Type B pancreatic cell (in vitro differentiated cells): Measurements from ENCODE around the gene FRA10AC1. TPM values are rescaled to one million over a fixed set of nuclear protein-coding genes. Genes with fewer than 3 reads are reported as not detected.

Experiments used
- DNase-seq: peaks from one replicate; pipeline ENCODE4 v3.0.0; 2021; ENCODE audit warnings: mixed read lengths; ENCODE audit not compliant: unreplicated experiment; ENCODE audit errors: extremely low spot score
- H3K27ac Mint-ChIP-seq: 2 replicates; pipeline ENCODE4 v1.8.0; 2021; ENCODE audit warnings: mild to moderate bottlenecking, mixed read lengths
- H3K27me3 Mint-ChIP-seq: 2 replicates; pipeline ENCODE4 v1.8.0; 2021; ENCODE audit warnings: mixed read lengths
- H3K36me3 Mint-ChIP-seq: 2 replicates; pipeline ENCODE4 v1.8.0; 2021; ENCODE audit warnings: mixed read lengths
- H3K4me1 Mint-ChIP-seq: one replicate; pipeline ENCODE4 v1.8.0; 2021; ENCODE audit warnings: mixed read lengths; ENCODE audit not compliant: unreplicated experiment
- H3K4me3 Mint-ChIP-seq: 2 replicates; pipeline ENCODE4 v1.8.0; 2021; ENCODE audit warnings: mild to moderate bottlenecking, mixed read lengths
- H3K9me3 Mint-ChIP-seq: 2 replicates; pipeline ENCODE4 v1.8.0; 2021; ENCODE audit warnings: mixed read lengths
- total RNA-seq: library from RNA; stranded (reverse); gene quantifications from 2 replicates; pipeline ENCODE4 v1.2.1, GENCODE V29; 2021; ENCODE audit warnings: low replicate concordance
- TF ChIP-seq, protein P1 (sequence below): fragments of 200-600 bp; sonication (generic); conservative IDR thresholded peaks from 2 replicates; pipeline ENCODE4 v1.5.0; 2021; ENCODE audit warnings: antibody characterized with exemption, mild to moderate bottlenecking

Gene FRA10AC1
- total RNA-seq, 1 donor from 2014 or later, result 15.1 TPM

DNA sequence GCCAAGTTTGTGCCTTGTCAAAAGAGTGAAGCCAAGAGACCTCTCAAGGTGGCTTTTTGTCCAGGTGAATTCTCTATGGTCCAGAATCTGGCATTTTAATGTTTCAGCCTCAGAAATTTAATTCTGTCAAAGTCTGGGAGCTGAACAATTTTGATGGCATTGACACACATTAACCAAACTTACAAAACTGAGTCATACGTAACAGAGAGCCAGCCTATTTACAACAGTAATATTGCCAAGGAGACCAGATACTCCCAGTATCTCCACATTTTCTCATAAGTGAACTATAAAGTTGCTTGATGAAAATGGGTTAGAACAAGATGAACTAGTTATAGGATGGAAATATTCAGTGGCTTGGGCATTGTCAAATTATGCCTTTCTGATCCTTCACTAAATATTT is 46.2 kb downstream of the FRA10AC1 start:
- no peaks in the 10 kb centered on the region for H3K9me3 Mint-ChIP-seq
- peaks cover 5% of the 10 kb centered on the region for H3K36me3 Mint-ChIP-seq
- H3K4me1 Mint-ChIP-seq, result no peaks in the 10 kb centered on the region
- no peak overlapping the region for H3K4me3 Mint-ChIP-seq
- no peak for DNase-seq
- H3K27ac Mint-ChIP-seq, result no peak overlapping the region
- TF ChIP-seq, protein P1, sequence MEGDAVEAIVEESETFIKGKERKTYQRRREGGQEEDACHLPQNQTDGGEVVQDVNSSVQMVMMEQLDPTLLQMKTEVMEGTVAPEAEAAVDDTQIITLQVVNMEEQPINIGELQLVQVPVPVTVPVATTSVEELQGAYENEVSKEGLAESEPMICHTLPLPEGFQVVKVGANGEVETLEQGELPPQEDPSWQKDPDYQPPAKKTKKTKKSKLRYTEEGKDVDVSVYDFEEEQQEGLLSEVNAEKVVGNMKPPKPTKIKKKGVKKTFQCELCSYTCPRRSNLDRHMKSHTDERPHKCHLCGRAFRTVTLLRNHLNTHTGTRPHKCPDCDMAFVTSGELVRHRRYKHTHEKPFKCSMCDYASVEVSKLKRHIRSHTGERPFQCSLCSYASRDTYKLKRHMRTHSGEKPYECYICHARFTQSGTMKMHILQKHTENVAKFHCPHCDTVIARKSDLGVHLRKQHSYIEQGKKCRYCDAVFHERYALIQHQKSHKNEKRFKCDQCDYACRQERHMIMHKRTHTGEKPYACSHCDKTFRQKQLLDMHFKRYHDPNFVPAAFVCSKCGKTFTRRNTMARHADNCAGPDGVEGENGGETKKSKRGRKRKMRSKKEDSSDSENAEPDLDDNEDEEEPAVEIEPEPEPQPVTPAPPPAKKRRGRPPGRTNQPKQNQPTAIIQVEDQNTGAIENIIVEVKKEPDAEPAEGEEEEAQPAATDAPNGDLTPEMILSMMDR, result no peak
- peaks cover 2% of the 10 kb centered on the region for H3K27me3 Mint-ChIP-seq

- TF ChIP-seq, protein P1, result no peak
- H3K36me3 Mint-ChIP-seq, result no peaks in the 10 kb centered on the region
- no peak for DNase-seq
- no peaks in the 10 kb centered on the region for H3K4me1 Mint-ChIP-seq
- no peak overlapping the region for H3K27ac Mint-ChIP-seq
- H3K9me3 Mint-ChIP-seq, result no peaks in the 10 kb centered on the region
- no peak overlapping the region for H3K4me3 Mint-ChIP-seq
- H3K27me3 Mint-ChIP-seq, result peaks cover 3% of the 10 kb centered on the region
These were observed 48.2 kb downstream of the FRA10AC1 start for GRCh38 chr10:93654201-93654600.

GRCh38 chr10:93652857-93653256 is 49.5 kb downstream of the FRA10AC1 start:
- no peaks in the 10 kb centered on the region for H3K4me1 Mint-ChIP-seq
- no peak for DNase-seq
- H3K36me3 Mint-ChIP-seq, result no peaks in the 10 kb centered on the region
- no peak overlapping the region for H3K4me3 Mint-ChIP-seq
- H3K27ac Mint-ChIP-seq, result no peak overlapping the region
- no peaks in the 10 kb centered on the region for H3K9me3 Mint-ChIP-seq
- TF ChIP-seq, protein P1, result no peak
- H3K27me3 Mint-ChIP-seq, result peaks cover 3% of the 10 kb centered on the region

DNA sequence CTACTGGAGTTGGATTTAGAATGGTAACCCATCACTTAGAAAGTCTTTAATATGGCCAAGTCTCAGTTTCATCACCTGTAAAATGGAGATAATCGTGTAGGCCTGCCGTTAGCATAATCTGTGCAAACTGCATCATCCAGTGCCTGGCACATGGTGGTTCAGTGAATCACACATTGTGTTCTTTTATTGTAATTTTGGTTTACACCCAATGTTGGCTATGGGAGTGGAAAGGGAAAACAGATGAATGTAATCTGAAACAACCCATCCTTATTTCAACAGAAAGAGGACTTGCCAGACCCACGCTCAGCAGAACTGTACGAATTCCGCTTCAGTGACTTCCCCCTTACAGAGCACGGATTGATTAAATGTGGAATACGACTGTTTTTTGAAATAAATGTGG is 62.6 kb downstream of the FRA10AC1 start:
- Mint-ChIP-seq H3K4me3 (no peak overlapping the region), H3K4me1 (no peaks in the 10 kb centered on the region), H3K27me3 (peaks cover 8% of the 10 kb centered on the region), H3K36me3 (no peaks in the 10 kb centered on the region), H3K27ac (no peak overlapping the region), H3K9me3 (no peaks in the 10 kb centered on the region)
- no peak for DNase-seq
- TF ChIP-seq, protein P1, result no peak

GRCh38 chr10:93630625-93631557 is 71.5 kb downstream of the FRA10AC1 start:
- Mint-ChIP-seq H3K36me3 (no peaks in the 10 kb centered on the region), H3K4me3 (no peak overlapping the region), H3K4me1 (peaks cover 5% of the 10 kb centered on the region), H3K9me3 (no peaks in the 10 kb centered on the region), H3K27me3 (peaks cover 5% of the 10 kb centered on the region), H3K27ac (no peak overlapping the region)
- no peak for DNase-seq
- TF ChIP-seq, protein P1, result no peak
